ENCODE data around the gene PRSS56.

The PRSS56 gene

GRCh38 chr2:232490221-232491138, 29.7 kb upstream of the PRSS56 start:
- H3K4me3 ChIP-seq (ENCODE audit: low read length), result no peak overlapping the region
- peaks cover 88% of the 10 kb centered on the region for H3K27me3 ChIP-seq (ENCODE audit: insufficient read depth, low read length)

GRCh38 chr2:232491139-232491780, 28.9 kb upstream of the PRSS56 start:
- no peak overlapping the region for H3K4me3 ChIP-seq (ENCODE audit: low read length)
- H3K9me3 ChIP-seq (ENCODE audit: low read length), result no peaks in the 10 kb centered on the region
- peaks cover 80% of the 10 kb centered on the region for H3K27me3 ChIP-seq (ENCODE audit: insufficient read depth, low read length)
- peaks cover 2% of the 10 kb centered on the region for H3K4me1 ChIP-seq (ENCODE audit: insufficient read depth, low read length)
- no peak overlapping the region for H2AFZ ChIP-seq (ENCODE audit: low read depth, low read length)
- H3K36me3 ChIP-seq (ENCODE audit: insufficient read depth, low read length), result no peaks in the 10 kb centered on the region

More at GRCh38 chr2:232490221-232491138, 29.7 kb upstream of the PRSS56 start:
- no peaks in the 10 kb centered on the region for H3K36me3 ChIP-seq (ENCODE audit: insufficient read depth, low read length)
- H3K4me1 ChIP-seq (ENCODE audit: insufficient read depth, low read length), result peaks cover 2% of the 10 kb centered on the region
- no peaks in the 10 kb centered on the region for H3K9me3 ChIP-seq (ENCODE audit: low read length)
- H2AFZ ChIP-seq (ENCODE audit: low read depth, low read length), result no peak overlapping the region

- peaks cover 2% of the 10 kb centered on the region for H3K4me1 ChIP-seq (ENCODE audit: insufficient read depth, low read length)
- no peak overlapping the region for H3K4me3 ChIP-seq (ENCODE audit: low read length)
- peaks cover 72% of the 10 kb centered on the region for H3K27me3 ChIP-seq (ENCODE audit: insufficient read depth, low read length)
- H3K36me3 ChIP-seq (ENCODE audit: insufficient read depth, low read length), result no peaks in the 10 kb centered on the region
- no peak overlapping the region for H2AFZ ChIP-seq (ENCODE audit: low read depth, low read length)
- H3K9me3 ChIP-seq (ENCODE audit: low read length), result no peaks in the 10 kb centered on the region
Observed at GRCh38 chr2:232492236-232492848, 27.8 kb upstream of the PRSS56 start.

GRCh38 chr2:232492963-232493700, 27.1 kb upstream of the PRSS56 start:
- H3K4me3 ChIP-seq (ENCODE audit: low read length), result no peak overlapping the region
- peaks cover 4% of the 10 kb centered on the region for H3K4me1 ChIP-seq (ENCODE audit: insufficient read depth, low read length)
- peaks cover 69% of the 10 kb centered on the region for H3K27me3 ChIP-seq (ENCODE audit: insufficient read depth, low read length)
- no peaks in the 10 kb centered on the region for H3K9me3 ChIP-seq (ENCODE audit: low read length)
- H2AFZ ChIP-seq (ENCODE audit: low read depth, low read length), result no peak overlapping the region
- no peaks in the 10 kb centered on the region for H3K36me3 ChIP-seq (ENCODE audit: insufficient read depth, low read length)

GRCh38 chr2:232493701-232494474, 26.3 kb upstream of the PRSS56 start:
- no peaks in the 10 kb centered on the region for H3K36me3 ChIP-seq (ENCODE audit: insufficient read depth, low read length)
- H3K4me1 ChIP-seq (ENCODE audit: insufficient read depth, low read length), result peaks cover 4% of the 10 kb centered on the region
- H3K27me3 ChIP-seq (ENCODE audit: insufficient read depth, low read length), result peaks cover 69% of the 10 kb centered on the region
- H3K4me3 ChIP-seq (ENCODE audit: low read length), result no peak overlapping the region
- no peak overlapping the region for H2AFZ ChIP-seq (ENCODE audit: low read depth, low read length)
- H3K9me3 ChIP-seq (ENCODE audit: low read length), result no peaks in the 10 kb centered on the region

- Histone ChIP-seq H3K9me3 (ENCODE audit: low read length) (no peaks in the 10 kb centered on the region), H3K4me1 (ENCODE audit: insufficient read depth, low read length) (peaks cover 4% of the 10 kb centered on the region), H3K4me3 (ENCODE audit: low read length) (no peak overlapping the region), H3K36me3 (ENCODE audit: insufficient read depth, low read length) (no peaks in the 10 kb centered on the region), H3K27me3 (ENCODE audit: insufficient read depth, low read length) (peaks cover 69% of the 10 kb centered on the region), H2AFZ (ENCODE audit: low read depth, low read length) (no peak overlapping the region)
Observed at GRCh38 chr2:232494542-232494941, 25.6 kb upstream of the PRSS56 start.

- H3K4me1 ChIP-seq (ENCODE audit: insufficient read depth, low read length), result peaks cover 2% of the 10 kb centered on the region
Observed at GRCh38 chr2:232495292-232495691, 24.9 kb upstream of the PRSS56 start.

GRCh38 chr2:232496501-232497270, 23.5 kb upstream of the PRSS56 start:
- no peaks in the 10 kb centered on the region for H3K9me3 ChIP-seq (ENCODE audit: low read length)
- H2AFZ ChIP-seq (ENCODE audit: low read depth, low read length), result no peak overlapping the region
- peaks cover 65% of the 10 kb centered on the region for H3K27me3 ChIP-seq (ENCODE audit: insufficient read depth, low read length)
- H3K36me3 ChIP-seq (ENCODE audit: insufficient read depth, low read length), result no peaks in the 10 kb centered on the region
- H3K4me1 ChIP-seq (ENCODE audit: insufficient read depth, low read length), result peaks cover 2% of the 10 kb centered on the region
- no peak overlapping the region for H3K4me3 ChIP-seq (ENCODE audit: low read length)

More at GRCh38 chr2:232495292-232495691, 24.9 kb upstream of the PRSS56 start:
- no peak overlapping the region for H3K4me3 ChIP-seq (ENCODE audit: low read length)
- H3K27me3 ChIP-seq (ENCODE audit: insufficient read depth, low read length), result peaks cover 67% of the 10 kb centered on the region
- H3K9me3 ChIP-seq (ENCODE audit: low read length), result no peaks in the 10 kb centered on the region
- H2AFZ ChIP-seq (ENCODE audit: low read depth, low read length), result no peak overlapping the region
- H3K36me3 ChIP-seq (ENCODE audit: insufficient read depth, low read length), result no peaks in the 10 kb centered on the region

- Histone ChIP-seq H2AFZ (ENCODE audit: low read depth, low read length) (no peak overlapping the region), H3K36me3 (ENCODE audit: insufficient read depth, low read length) (no peaks in the 10 kb centered on the region), H3K4me1 (ENCODE audit: insufficient read depth, low read length) (peaks cover 8% of the 10 kb centered on the region), H3K9me3 (ENCODE audit: low read length) (no peaks in the 10 kb centered on the region), H3K4me3 (ENCODE audit: low read length) (no peak overlapping the region), H3K27me3 (ENCODE audit: insufficient read depth, low read length) (peaks cover 66% of the 10 kb centered on the region)
Observed at GRCh38 chr2:232497348-232497747, 22.8 kb upstream of the PRSS56 start.

- H3K4me1 ChIP-seq (ENCODE audit: insufficient read depth, low read length), result peaks cover 17% of the 10 kb centered on the region
- H2AFZ ChIP-seq (ENCODE audit: low read depth, low read length), result no peak overlapping the region
- no peaks in the 10 kb centered on the region for H3K9me3 ChIP-seq (ENCODE audit: low read length)
- no peak overlapping the region for H3K4me3 ChIP-seq (ENCODE audit: low read length)
- H3K27me3 ChIP-seq (ENCODE audit: insufficient read depth, low read length), result peaks cover 61% of the 10 kb centered on the region
- no peaks in the 10 kb centered on the region for H3K36me3 ChIP-seq (ENCODE audit: insufficient read depth, low read length)
Observed at GRCh38 chr2:232498452-232498851, 21.7 kb upstream of the PRSS56 start.

- Histone ChIP-seq H2AFZ (ENCODE audit: low read depth, low read length) (no peak overlapping the region), H3K4me3 (ENCODE audit: low read length) (no peak overlapping the region), H3K27me3 (ENCODE audit: insufficient read depth, low read length) (peaks cover 67% of the 10 kb centered on the region), H3K36me3 (ENCODE audit: insufficient read depth, low read length) (no peaks in the 10 kb centered on the region), H3K9me3 (ENCODE audit: low read length) (no peaks in the 10 kb centered on the region), H3K4me1 (ENCODE audit: insufficient read depth, low read length) (peaks cover 32% of the 10 kb centered on the region)
Observed at GRCh38 chr2:232501331-232501771, 18.8 kb upstream of the PRSS56 start.
